GM23248 (cell line): ENCODE results near the gene RAB36.

Source experiments
- EZH2 ChIP-seq: fragments of 200-600 bp; sonication (generic); IDR thresholded peaks from 2 replicates; pipeline ENCODE4 v1.6.1; 2018; ENCODE audit warnings: antibody characterized with exemption, mild to moderate bottlenecking; ENCODE audit not compliant: insufficient read depth, poor library complexity, severe bottlenecking
- EZH2phosphoT487 ChIP-seq: fragments of 200-600 bp; sonication (generic); IDR thresholded peaks from 2 replicates; pipeline ENCODE4 v1.6.1; 2018; ENCODE audit warnings: antibody characterized with exemption, moderate library complexity, mild to moderate bottlenecking, low read depth; ENCODE audit not compliant: insufficient read depth

GRCh38 chr22:23177197-23177596 is 31.9 kb downstream of the RAB36 start:
- no peak for TF ChIP-seq EZH2
- no peak for TF ChIP-seq EZH2phosphoT487
